ENCODE data around the gene HMSD. TPM values are rescaled to one million over a fixed set of nuclear protein-coding genes. Genes with fewer than 3 reads are reported as not detected.

The HMSD gene
- total RNA-seq, 1 experiment from 2014 or later: 3.0 TPM

DNA sequence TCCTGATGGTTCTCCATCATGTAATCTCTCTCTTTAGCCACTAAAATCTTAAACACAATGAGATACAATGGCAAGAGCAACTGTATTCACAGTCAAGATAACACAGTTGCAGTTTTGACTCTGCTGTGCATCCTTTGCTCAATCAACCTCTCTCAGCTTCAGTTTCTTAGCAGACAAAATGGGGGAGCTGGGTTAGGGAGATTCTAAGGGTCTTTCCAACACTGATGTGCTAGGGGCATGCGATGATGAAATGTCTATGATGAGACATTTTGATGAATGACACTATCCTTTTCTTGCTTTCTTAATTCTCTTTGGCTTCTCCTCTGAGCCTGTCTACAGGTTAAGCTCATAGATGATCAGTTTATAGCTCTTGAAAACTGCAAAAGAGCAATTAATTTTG, 40.2 kb upstream of the HMSD start (continued):
- TF ChIP-seq, protein P1, sequence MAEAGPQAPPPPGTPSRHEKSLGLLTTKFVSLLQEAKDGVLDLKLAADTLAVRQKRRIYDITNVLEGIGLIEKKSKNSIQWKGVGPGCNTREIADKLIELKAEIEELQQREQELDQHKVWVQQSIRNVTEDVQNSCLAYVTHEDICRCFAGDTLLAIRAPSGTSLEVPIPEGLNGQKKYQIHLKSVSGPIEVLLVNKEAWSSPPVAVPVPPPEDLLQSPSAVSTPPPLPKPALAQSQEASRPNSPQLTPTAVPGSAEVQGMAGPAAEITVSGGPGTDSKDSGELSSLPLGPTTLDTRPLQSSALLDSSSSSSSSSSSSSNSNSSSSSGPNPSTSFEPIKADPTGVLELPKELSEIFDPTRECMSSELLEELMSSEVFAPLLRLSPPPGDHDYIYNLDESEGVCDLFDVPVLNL (CRISPR knock-in tag; IDR thresholded peaks at IDR 0.05; ENCODE audit: borderline replicate concordance, low read depth): no peak
- TF ChIP-seq MYBL2 (CRISPR knock-in tag; IDR thresholded peaks at IDR 0.05): no peak
- TF ChIP-seq SOX15 (CRISPR knock-in tag; IDR thresholded peaks at IDR 0.05): no peak
- no peak for TF ChIP-seq FOXK1 (CRISPR knock-in tag; IDR thresholded peaks at IDR 0.05)
- TF ChIP-seq ZNF121 (CRISPR knock-in tag; IDR thresholded peaks at IDR 0.05): no peak
- TF ChIP-seq ZNF263 (CRISPR knock-in tag; IDR thresholded peaks at IDR 0.05; ENCODE audit: low read depth): no peak
- TF ChIP-seq FOXP1 (CRISPR knock-in tag; IDR thresholded peaks at IDR 0.05; ENCODE audit: borderline replicate concordance): no peak
- TF ChIP-seq ZNF232 (CRISPR knock-in tag; IDR thresholded peaks at IDR 0.05): no peak

GRCh38 chr18:63909870-63910269, 39.2 kb upstream of the HMSD start:
- ATAC-seq (no peak), DNase-seq (ENCODE audit: low spot score) (no peak)
- Mint-ChIP-seq H3K4me3 (no peak overlapping the region), H3K4me1 (peaks cover 13% of the 10 kb centered on the region), H3K27ac (no peak overlapping the region), H3K9me3 (peaks cover 17% of the 10 kb centered on the region), H3K36me3 (peaks cover 11% of the 10 kb centered on the region), H3K27me3 (ENCODE audit: low read depth) (no peaks in the 10 kb centered on the region)
- no peak for TF ChIP-seq SP1 (CRISPR knock-in tag; conservative IDR thresholded peaks at IDR 0.05)
- no peak for TF ChIP-seq TCF7 (CRISPR knock-in tag; IDR thresholded peaks at IDR 0.05; ENCODE audit: low read depth)
- TF ChIP-seq, protein P2, sequence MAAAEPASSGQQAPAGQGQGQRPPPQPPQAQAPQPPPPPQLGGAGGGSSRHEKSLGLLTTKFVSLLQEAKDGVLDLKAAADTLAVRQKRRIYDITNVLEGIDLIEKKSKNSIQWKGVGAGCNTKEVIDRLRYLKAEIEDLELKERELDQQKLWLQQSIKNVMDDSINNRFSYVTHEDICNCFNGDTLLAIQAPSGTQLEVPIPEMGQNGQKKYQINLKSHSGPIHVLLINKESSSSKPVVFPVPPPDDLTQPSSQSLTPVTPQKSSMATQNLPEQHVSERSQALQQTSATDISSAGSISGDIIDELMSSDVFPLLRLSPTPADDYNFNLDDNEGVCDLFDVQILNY (CRISPR knock-in tag; IDR thresholded peaks at IDR 0.05): no peak
- no peak for TF ChIP-seq NFYB (CRISPR knock-in tag; conservative IDR thresholded peaks at IDR 0.05; ENCODE audit: low read depth)
- TF ChIP-seq, protein P3, sequence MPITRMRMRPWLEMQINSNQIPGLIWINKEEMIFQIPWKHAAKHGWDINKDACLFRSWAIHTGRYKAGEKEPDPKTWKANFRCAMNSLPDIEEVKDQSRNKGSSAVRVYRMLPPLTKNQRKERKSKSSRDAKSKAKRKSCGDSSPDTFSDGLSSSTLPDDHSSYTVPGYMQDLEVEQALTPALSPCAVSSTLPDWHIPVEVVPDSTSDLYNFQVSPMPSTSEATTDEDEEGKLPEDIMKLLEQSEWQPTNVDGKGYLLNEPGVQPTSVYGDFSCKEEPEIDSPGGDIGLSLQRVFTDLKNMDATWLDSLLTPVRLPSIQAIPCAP (CRISPR knock-in tag; IDR thresholded peaks at IDR 0.05): no peak
- TF ChIP-seq FOXP1 (CRISPR knock-in tag; IDR thresholded peaks at IDR 0.05; ENCODE audit: borderline replicate concordance): no peak
- TF ChIP-seq HMGA2 (CRISPR knock-in tag; IDR thresholded peaks at IDR 0.05): no peak
- TF ChIP-seq ZNF219 (CRISPR knock-in tag; IDR thresholded peaks at IDR 0.05; ENCODE audit: borderline replicate concordance): no peak
- TF ChIP-seq SMAD3 (CRISPR knock-in tag; IDR thresholded peaks at IDR 0.05; ENCODE audit: borderline replicate concordance): no peak
- TF ChIP-seq, protein P1 (CRISPR knock-in tag; IDR thresholded peaks at IDR 0.05; ENCODE audit: borderline replicate concordance, low read depth): no peak
- TF ChIP-seq, protein P4, sequence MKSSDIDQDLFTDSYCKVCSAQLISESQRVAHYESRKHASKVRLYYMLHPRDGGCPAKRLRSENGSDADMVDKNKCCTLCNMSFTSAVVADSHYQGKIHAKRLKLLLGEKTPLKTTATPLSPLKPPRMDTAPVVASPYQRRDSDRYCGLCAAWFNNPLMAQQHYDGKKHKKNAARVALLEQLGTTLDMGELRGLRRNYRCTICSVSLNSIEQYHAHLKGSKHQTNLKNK (CRISPR knock-in tag; IDR thresholded peaks at IDR 0.05): no peak
- ChIA-PET POLR2A (no interaction called here), CTCF (no interaction called here)

- no peaks in the 10 kb centered on the region for H3K4me1 Mint-ChIP-seq
- no peak for ATAC-seq
- CTCF ChIA-PET: no interaction called here
- H3K9me3 Mint-ChIP-seq: no peaks in the 10 kb centered on the region
- H3K27me3 Mint-ChIP-seq (ENCODE audit: low read depth): no peaks in the 10 kb centered on the region
- no peak overlapping the region for H3K27ac Mint-ChIP-seq
- POLR2A ChIA-PET: no interaction called here
- DNase-seq (ENCODE audit: low spot score): no peak
- no peak overlapping the region for H3K4me3 Mint-ChIP-seq
- H3K36me3 Mint-ChIP-seq: no peaks in the 10 kb centered on the region
- TF ChIP-seq ZNF425 (CRISPR knock-in tag; conservative IDR thresholded peaks at IDR 0.05) (no peak), CDX4 (CRISPR knock-in tag; IDR thresholded peaks at IDR 0.05; ENCODE audit: borderline replicate concordance) (no peak), TEAD1 (CRISPR knock-in tag; IDR thresholded peaks at IDR 0.05) (no peak), TCF7 (CRISPR knock-in tag; IDR thresholded peaks at IDR 0.05; ENCODE audit: low read depth) (no peak), ZNF219 (CRISPR knock-in tag; IDR thresholded peaks at IDR 0.05; ENCODE audit: borderline replicate concordance) (no peak), TP53 (CRISPR knock-in tag; IDR thresholded peaks at IDR 0.05) (no peak), MXD4 (CRISPR knock-in tag; IDR thresholded peaks at IDR 0.05; ENCODE audit: borderline replicate concordance) (no peak), NR2C2 (CRISPR knock-in tag; IDR thresholded peaks at IDR 0.05) (no peak), ZNF423 (CRISPR knock-in tag; IDR thresholded peaks at IDR 0.05) (no peak), ZNF138 (CRISPR knock-in tag; conservative IDR thresholded peaks at IDR 0.05) (no peak)
- TF ChIP-seq, protein P5, sequence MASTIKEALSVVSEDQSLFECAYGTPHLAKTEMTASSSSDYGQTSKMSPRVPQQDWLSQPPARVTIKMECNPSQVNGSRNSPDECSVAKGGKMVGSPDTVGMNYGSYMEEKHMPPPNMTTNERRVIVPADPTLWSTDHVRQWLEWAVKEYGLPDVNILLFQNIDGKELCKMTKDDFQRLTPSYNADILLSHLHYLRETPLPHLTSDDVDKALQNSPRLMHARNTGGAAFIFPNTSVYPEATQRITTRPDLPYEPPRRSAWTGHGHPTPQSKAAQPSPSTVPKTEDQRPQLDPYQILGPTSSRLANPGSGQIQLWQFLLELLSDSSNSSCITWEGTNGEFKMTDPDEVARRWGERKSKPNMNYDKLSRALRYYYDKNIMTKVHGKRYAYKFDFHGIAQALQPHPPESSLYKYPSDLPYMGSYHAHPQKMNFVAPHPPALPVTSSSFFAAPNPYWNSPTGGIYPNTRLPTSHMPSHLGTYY (CRISPR knock-in tag; IDR thresholded peaks at IDR 0.05): no peak
Observed at GRCh38 chr18:63917817-63918216, 31.3 kb upstream of the HMSD start.
